SK-N-SH (cell line): Measurements from ENCODE around the gene CYTH3. TPM values are rescaled to one million over a fixed set of nuclear protein-coding genes. Genes with fewer than 3 reads are reported as not detected.

Experiments used
- CTCF ChIA-PET: fragments of 300-600, 350-600 bp; formaldehyde crosslinking; extraction: SDS; loops from one replicate; lab custom pipeline; 2021; lab: Yijun Ruan, JAX
- POLR2A ChIA-PET: fragments of 350-600 bp; sonication (Branson Sonifier 250); formaldehyde crosslinking; extraction: SDS; loops from one replicate; lab custom pipeline; 2020; ENCODE audit warnings: antibody characterized with exemption, inconsistent platforms; lab: Yijun Ruan, JAX
- DNase-seq: peaks from one replicate; pipeline ENCODE4 v3.0.0; 2012
- H2AFZ ChIP-seq: fragments of 200-600 bp; sonication (generic); 2 replicates; pipeline ENCODE4 v1.8.1; 2016; ENCODE audit warnings: antibody characterized with exemption, mild to moderate bottlenecking, low read depth
- H3F3A ChIP-seq: fragments of 200-600 bp; sonication (generic); replicated peaks from 2 replicates; pipeline ENCODE3; 2016; ENCODE audit warnings: antibody characterized with exemption, mild to moderate bottlenecking; ENCODE audit not compliant: insufficient read depth
- H3K27ac ChIP-seq, 2 experiments: fragments of 200-500 bp in 1 of 2; fragments of 200-600 bp in 1 of 2; sonication (Bioruptor generic) in 1 of 2; sonication (generic), shearing (Covaris generic) in 1 of 2; 2 replicates each; pipeline versions ENCODE4 v1.5.1 to v1.6.1; 2014 to 2016; ENCODE audit warnings: low read depth in 2 of 2, inconsistent platforms in 1 of 2, low read length in 1 of 2, mild to moderate bottlenecking in 1 of 2, mixed read lengths in 1 of 2
- H3K27me3 ChIP-seq: fragments of 200-600 bp; sonication (generic), shearing (Covaris generic); 2 replicates; pipeline ENCODE4 v1.6.1; 2016; ENCODE audit warnings: mixed run types; ENCODE audit not compliant: insufficient read depth
- H3K36me3 ChIP-seq, 2 experiments: fragments of 200-500 bp in 1 of 2; fragments of 200-600 bp in 1 of 2; sonication (Bioruptor generic) in 1 of 2; sonication (generic) in 1 of 2; replicated peaks in 1 of 2; 2 replicates each; pipeline versions ENCODE3 to v1.5.1; 2014 to 2016; ENCODE audit warnings: low read length in 1 of 2, mild to moderate bottlenecking in 1 of 2; ENCODE audit not compliant: insufficient read depth in 2 of 2, control insufficient read depth in 1 of 2
- H3K4me1 ChIP-seq, 2 experiments: fragments of 200-500 bp in 1 of 2; fragments of 200-600 bp in 1 of 2; sonication (Bioruptor generic) in 1 of 2; sonication (generic), shearing (Covaris generic) in 1 of 2; 2 replicates each; pipeline versions ENCODE4 v1.5.1 to v1.6.1; 2014 to 2016; ENCODE audit warnings: low read depth in 1 of 2, low read length in 1 of 2, mixed run types in 1 of 2; ENCODE audit not compliant: insufficient read depth in 2 of 2, control insufficient read depth in 1 of 2
- H3K4me2 ChIP-seq: fragments of 200-600 bp; sonication (generic), shearing (Covaris generic); 2 replicates; pipeline ENCODE4 v1.6.1; 2017; ENCODE audit warnings: mixed run types
- H3K4me3 ChIP-seq, 2 experiments: fragments of 200-500 bp in 1 of 2; fragments of 200-600 bp in 1 of 2; sonication (Bioruptor generic) in 1 of 2; sonication (generic), shearing (Covaris generic) in 1 of 2; 2 replicates each; pipeline versions ENCODE4 v1.5.1 to v1.8.1; 2014 to 2016; ENCODE audit warnings: low read depth in 2 of 2, inconsistent platforms in 1 of 2, low read length in 1 of 2, mild to moderate bottlenecking in 1 of 2, mixed read lengths in 1 of 2, moderate library complexity in 1 of 2
- H3K79me2 ChIP-seq: fragments of 200-600 bp; sonication (generic); 2 replicates; pipeline ENCODE4 v1.8.1; 2017; ENCODE audit warnings: mild to moderate bottlenecking; ENCODE audit not compliant: insufficient read depth
- H3K9ac ChIP-seq: fragments of 200-600 bp; sonication (generic); 2 replicates; pipeline ENCODE4 v1.6.1; 2017; ENCODE audit warnings: mixed run types
- H3K9me2 ChIP-seq: fragments of 200-600 bp; sonication (generic); 2 replicates; pipeline ENCODE4 v1.6.1; 2017; ENCODE audit warnings: mixed run types
- H3K9me3 ChIP-seq: fragments of 200-600 bp; sonication (generic); 2 replicates; pipeline ENCODE4 v1.6.1; 2017; ENCODE audit warnings: mixed run types, mild to moderate bottlenecking, moderate library complexity
- H4K20me1 ChIP-seq: fragments of 200-600 bp; sonication (generic); 2 replicates; pipeline ENCODE4 v1.6.1; 2017; ENCODE audit warnings: mild to moderate bottlenecking, mixed run types; ENCODE audit not compliant: insufficient read depth
- CHD2 ChIP-seq: fragments of 150-350 bp; IDR thresholded peaks from 2 replicates; pipeline ENCODE4 v1.6.1; 2018; ENCODE audit warnings: low read length; ENCODE audit not compliant: partially characterized antibody
- CTCF ChIP-seq: fragments of 200-600 bp; sonication (generic); IDR thresholded peaks from 2 replicates; pipeline ENCODE4 v1.6.1; 2017; ENCODE audit warnings: antibody characterized with exemption, mild to moderate bottlenecking, moderate library complexity
- EP300 ChIP-seq, 2 experiments: IDR thresholded peaks; 2 replicates each; pipeline versions ENCODE4 v1.4.0 to v1.6.1; 2012; ENCODE audit warnings: borderline replicate concordance in 1 of 2, low read depth in 1 of 2, low read length in 1 of 2
- FOSL2 ChIP-seq: IDR thresholded peaks from 2 replicates; pipeline ENCODE4 v1.4.0; 2012; ENCODE audit warnings: low read depth, mild to moderate bottlenecking, moderate library complexity, borderline replicate concordance
- FOXM1 ChIP-seq: IDR thresholded peaks from 2 replicates; pipeline ENCODE4 v1.4.0; 2012; ENCODE audit warnings: low read depth, mild to moderate bottlenecking
- GATA2 ChIP-seq: sonication (generic); formaldehyde crosslinking; IDR thresholded peaks from 2 replicates; pipeline ENCODE4 v1.5.0; 2020; ENCODE audit warnings: mild to moderate bottlenecking, missing genetic modification reagents
- JUND ChIP-seq: IDR thresholded peaks from 2 replicates; pipeline ENCODE4 v1.4.0; 2012
- MXI1 ChIP-seq: IDR thresholded peaks from 2 replicates; pipeline ENCODE4 v1.6.1; 2012; ENCODE audit warnings: mild to moderate bottlenecking, low read depth, low read length, improper control_type of control experiment
- NRF1 ChIP-seq: IDR thresholded peaks from 2 replicates; pipeline ENCODE4 v1.6.1; 2012; ENCODE audit warnings: low read depth, mild to moderate bottlenecking, low read length
- PBX3 ChIP-seq: IDR thresholded peaks from 2 replicates; pipeline ENCODE4; 2012
- POLR2AphosphoS5 ChIP-seq: IDR thresholded peaks from 2 replicates; pipeline ENCODE4 v1.6.1; 2012; ENCODE audit warnings: low read depth, low read length
- RAD21 ChIP-seq: IDR thresholded peaks from 2 replicates; pipeline ENCODE4 v1.6.1; 2012; ENCODE audit warnings: mild to moderate bottlenecking, low read length
- RCOR1 ChIP-seq: fragments of 150-350 bp; IDR thresholded peaks from 2 replicates; pipeline ENCODE4 v1.6.1; 2017; ENCODE audit warnings: antibody characterized with exemption, low read length
- RFX5 ChIP-seq: IDR thresholded peaks from 2 replicates; pipeline ENCODE4 v1.6.1; 2012; ENCODE audit warnings: mild to moderate bottlenecking, improper control_type of control experiment, low read length
- RXRA ChIP-seq: IDR thresholded peaks from 2 replicates; pipeline ENCODE4 v1.4.0; 2012; ENCODE audit warnings: low read depth, mild to moderate bottlenecking, borderline replicate concordance
- SIN3A ChIP-seq: IDR thresholded peaks from 2 replicates; pipeline ENCODE4 v1.6.1; 2012; ENCODE audit warnings: low read depth, mild to moderate bottlenecking, low read length, moderate library complexity, borderline replicate concordance
- SMC3 ChIP-seq: IDR thresholded peaks from 2 replicates; pipeline ENCODE4 v1.6.1; 2012; ENCODE audit warnings: low read depth, low read length, improper control_type of control experiment
- TCF12 ChIP-seq: IDR thresholded peaks from 2 replicates; pipeline ENCODE4 v1.4.0; 2012
- YY1 ChIP-seq: IDR thresholded peaks from 2 replicates; pipeline ENCODE4 v1.4.0; 2012; ENCODE audit warnings: low read depth, mild to moderate bottlenecking
- WGBS: methylation state at CpG from one replicate; pipeline ENCODE4 v1.1.6; 2017; ENCODE audit warnings: low lambda C conversion rate; 5-methylcytosine and 5-hydroxymethylcytosine counted together
- polyA plus RNA-seq, 3 experiments: library from polyadenylated mRNA; depleted of rRNA; stranded (reverse); fragments of >200 nt; gene quantifications; 2 replicates each; pipeline ENCODE4 v1.2.3, GENCODE V29; 2012

The CYTH3 gene
- polyA plus RNA-seq, 1 of the 3 experiments (the other 2 are of a cell fraction), result 55.1 TPM

- Histone ChIP-seq H3K79me2 (no peaks in the 10 kb centered on the region), H3K36me3 (peaks cover 43% of the 10 kb centered on the region in 2 experiments), H3K9ac (no peak overlapping the region), H3K27me3 (no peaks in the 10 kb centered on the region), H3K4me1 (peaks cover 7 to 26% of the 10 kb centered on the region in 2 experiments; a peak in 2 of 4 replicates), H3K27ac (peak overlapping the region in 1 of 2 experiments; percentile 24; a peak in 1 of 4 replicates), H3F3A (peaks cover 7% of the 10 kb centered on the region), H3K9me2 (no peaks in the 10 kb centered on the region), H3K9me3 (no peaks in the 10 kb centered on the region), H3K4me2 (no peak overlapping the region), H2AFZ (no peak overlapping the region), H3K4me3 (no peak overlapping the region), H4K20me1 (no peaks in the 10 kb centered on the region)
- WGBS, result 78% methylated on average over 19 of the region's 20 CpGs
- TF ChIP-seq RAD21 (no peak), FOXM1 (no peak), CHD2 (no peak), TCF12 (peak; percentile 23; the same call in 1 of the 2 replicates), RFX5 (no peak), NRF1 (no peak), RXRA (no peak), SIN3A (no peak), MXI1 (no peak), JUND (no peak), RCOR1 (no peak), PBX3 (no peak), YY1 (no peak), FOSL2 (peak; percentile 66; the same call in 1 of the 2 replicates), EP300 (IDR thresholded peaks at IDR 0.05; ENCODE audit: borderline replicate concordance in 1 of 2, low read depth in 1 of 2, low read length in 1 of 2) (no peak), CTCF (no peak), SMC3 (no peak), GATA2 (peak; percentile 43; the same call in 1 of the 2 replicates), POLR2AphosphoS5 (no peak)
- DNase-seq, result peak; percentile 59
- ChIA-PET POLR2A (no interaction called here), CTCF (interaction anchor here (1.1 kb wide), 1 partner anchor 90 kb away, joined by 3 read pairs; no protein-coding TSS in a partner anchor)
These were observed 100.1 kb downstream of the CYTH3 start for GRCh38 chr7:6172224-6172909.
